Medulla oblongata (tissue), 1 donor: Measurements from ENCODE around the gene STRN.
"Not testable (repeated sequence)": the region's sequence is repeated elsewhere in the genome, so short reads cannot be mapped to it uniquely, and the experiment has no call there.

Experiments
- DNase-seq: peaks from one replicate; pipeline ENCODE4 v3.0.0-alpha.2; 2015; ENCODE audit errors: extremely low spot score

The STRN gene

GRCh38 chr2:36912695-36913094, 53.6 kb downstream of the STRN start:
- no peak for DNase-seq

- no peak for DNase-seq
Observed at GRCh38 chr2:36911012-36911411, 55.3 kb downstream of the STRN start.

- DNase-seq: no peak
Observed at GRCh38 chr2:36906277-36906676, 60.1 kb downstream of the STRN start.

DNA sequence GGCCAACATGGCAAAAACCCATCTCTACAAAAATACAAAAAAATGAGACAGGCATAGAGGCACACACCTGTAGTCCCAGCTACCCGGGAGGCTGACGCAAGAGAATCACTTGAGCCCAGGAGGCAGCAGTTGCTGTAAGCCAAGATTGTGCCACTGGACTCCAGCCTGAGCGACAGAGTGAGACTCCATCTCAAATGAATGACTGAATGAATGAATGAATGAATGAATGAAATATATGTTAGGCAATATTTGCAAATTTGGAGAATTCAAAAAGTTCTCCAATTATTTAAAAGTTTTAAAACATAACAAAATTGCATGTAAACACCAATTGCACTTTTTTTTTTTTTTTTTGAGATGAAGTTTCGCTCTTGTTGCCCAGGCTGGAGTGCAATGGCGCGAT, 61.7 kb downstream of the STRN start:
- DNase-seq: no peak

- DNase-seq: peak; percentile 65
Observed at GRCh38 chr2:36902385-36903120, 63.8 kb downstream of the STRN start.

GRCh38 chr2:36892805-36893204, 73.5 kb downstream of the STRN start:
- DNase-seq: no peak

- DNase-seq: no peak
Observed at GRCh38 chr2:36889795-36890194, 76.5 kb downstream of the STRN start.

- DNase-seq: not testable (repeated sequence)
Observed at GRCh38 chr2:36887095-36887494, 79.2 kb downstream of the STRN start.

- no peak for DNase-seq
Observed at GRCh38 chr2:36886664-36887063, 79.7 kb downstream of the STRN start.

DNA sequence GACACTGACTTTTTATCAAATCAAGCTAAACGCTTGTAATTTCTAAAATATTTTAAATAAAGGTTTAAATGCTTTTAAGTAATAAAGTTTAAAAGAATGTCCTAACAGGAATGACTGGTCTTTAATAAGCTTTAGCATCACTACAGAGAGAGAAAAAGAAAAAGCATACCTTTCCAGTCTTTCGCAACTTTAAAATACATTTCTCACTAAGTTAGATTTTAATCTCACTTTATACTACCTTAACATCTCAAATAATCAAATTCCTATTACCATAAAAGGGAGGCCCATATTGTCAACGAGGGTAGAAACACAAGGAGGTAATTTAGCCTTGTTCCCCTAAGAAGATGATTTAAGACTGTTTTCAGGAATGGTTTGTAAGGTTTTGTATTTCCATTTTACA, 80.7 kb downstream of the STRN start:
- no peak for DNase-seq

GRCh38 chr2:36882532-36882931, 83.8 kb downstream of the STRN start:
- DNase-seq: no peak

GRCh38 chr2:36881816-36882215, 84.5 kb downstream of the STRN start:
- no peak for DNase-seq

GRCh38 chr2:36878429-36878828, 87.9 kb downstream of the STRN start:
- DNase-seq: no peak

DNA sequence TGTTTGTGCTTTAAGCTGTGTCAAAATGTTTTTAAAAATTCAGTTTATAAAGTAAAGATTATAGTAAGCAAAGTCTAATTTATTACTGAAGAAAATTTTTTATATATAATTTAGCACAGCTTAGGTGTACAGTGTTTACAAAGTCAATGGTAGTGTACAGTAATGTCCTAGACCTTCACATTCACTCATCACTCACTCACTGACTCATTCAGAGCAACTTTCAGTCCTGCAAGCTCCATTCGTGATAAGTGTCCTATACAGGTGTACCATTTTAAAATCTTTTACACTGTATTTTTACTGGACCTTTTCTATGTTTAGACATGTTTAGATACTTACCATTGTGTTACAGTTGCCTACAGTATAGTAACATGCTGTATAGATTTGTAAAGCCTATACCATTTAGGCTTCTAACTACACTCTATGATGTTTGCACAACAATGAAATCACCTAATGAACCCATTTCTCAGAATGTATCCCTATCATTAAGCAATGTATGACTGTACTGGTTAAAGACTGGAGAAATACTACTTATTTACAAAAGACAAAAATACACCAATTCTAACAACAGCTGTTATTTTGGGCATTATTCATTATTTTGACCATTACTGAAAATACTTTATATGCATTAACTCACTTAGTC, 95.1 kb downstream of the STRN start:
- no peak for DNase-seq

- no peak for DNase-seq
Observed at GRCh38 chr2:36869606-36870005, 96.7 kb downstream of the STRN start.

GRCh38 chr2:36861896-36862295, 104.4 kb downstream of the STRN start:
- no peak for DNase-seq

GRCh38 chr2:36859366-36859792, 107.0 kb downstream of the STRN start:
- no peak for DNase-seq

- no peak for DNase-seq
Observed at GRCh38 chr2:36858551-36859365, 107.6 kb downstream of the STRN start.

- DNase-seq: no peak
Observed at GRCh38 chr2:36857713-36858112, 108.6 kb downstream of the STRN start.

DNA sequence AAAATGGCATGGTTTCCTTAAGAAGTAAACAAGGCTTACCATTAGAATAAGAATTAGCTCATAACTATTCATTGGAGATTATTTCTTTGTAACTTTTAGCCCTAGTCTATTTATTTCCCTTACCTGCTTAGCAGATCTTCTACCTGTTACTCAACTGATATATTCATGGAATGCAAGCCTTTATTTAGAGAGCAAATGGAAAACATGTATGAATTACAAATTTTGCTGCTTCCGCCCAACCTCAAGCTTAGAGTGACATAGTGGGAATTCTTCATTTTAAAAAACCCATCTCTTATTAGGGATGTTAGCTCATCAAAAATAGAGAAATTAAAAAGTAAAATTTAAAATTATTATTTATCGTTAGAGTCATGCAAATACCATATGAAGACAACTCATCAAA, 110.9 kb downstream of the STRN start:
- DNase-seq: no peak

DNA sequence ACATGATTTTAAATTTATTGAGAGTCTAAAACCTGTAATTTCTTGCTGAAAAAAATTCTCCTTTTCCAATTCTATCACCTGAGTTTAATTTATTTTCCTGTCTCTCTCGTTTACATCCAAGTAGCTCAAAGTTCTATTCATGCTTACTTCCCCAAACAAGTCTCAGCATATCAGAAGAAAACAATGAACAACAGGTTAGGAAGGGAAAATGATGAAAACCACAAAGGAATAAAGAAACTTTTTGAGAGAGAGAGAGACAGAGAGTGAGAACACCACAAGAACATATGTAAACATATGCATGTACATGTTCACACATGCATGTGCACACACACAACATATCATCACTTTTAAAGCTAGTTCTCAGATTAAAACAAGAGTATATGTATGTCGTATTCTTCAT, 112.1 kb downstream of the STRN start:
- no peak for DNase-seq

DNA sequence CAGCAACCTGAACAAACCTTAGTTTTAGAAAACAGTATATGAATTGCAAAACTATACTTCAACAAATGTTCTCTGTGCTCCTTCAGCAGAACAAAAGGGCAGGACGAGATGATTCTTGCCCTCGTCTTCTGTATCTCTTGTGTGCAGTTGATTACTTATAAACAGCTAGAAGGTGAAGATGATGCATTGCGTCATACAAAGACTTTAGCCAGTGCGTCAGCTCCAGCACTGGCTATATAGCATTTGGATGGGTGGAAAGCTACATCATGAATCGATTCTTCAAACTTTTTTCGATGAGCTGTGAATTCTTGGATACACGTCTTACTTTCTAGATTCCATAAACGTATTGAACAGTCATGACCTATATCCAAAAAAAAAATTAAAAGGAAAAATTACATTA, 117.1 kb downstream of the STRN start:
- DNase-seq: no peak

GRCh38 chr2:36843838-36844237, 122.5 kb downstream of the STRN start:
- DNase-seq: no peak
